ENCODE measurements around the gene AFG1L.
"Not testable (repeated sequence)": the region's sequence is repeated elsewhere in the genome, so short reads cannot be mapped to it uniquely, and the experiment has no call there.

AFG1L gene

GRCh38 chr6:108437821-108438220 is 143.0 kb downstream of the AFG1L start:
- 97% methylated on average over 1 of the region's 1 CpG for WGBS
- no peaks in the 10 kb centered on the region for H3K9me3 ChIP-seq (ENCODE audit: insufficient read depth, low read depth, low read length)
- no peak overlapping the region for H3K27ac ChIP-seq (ENCODE audit: low read depth, low read length)
- no peak overlapping the region for H3K4me3 ChIP-seq (ENCODE audit: low read length)
- H3K9ac ChIP-seq (ENCODE audit: low read depth, low read length): no peak overlapping the region
- no peaks in the 10 kb centered on the region for H3K4me1 ChIP-seq (ENCODE audit: insufficient read depth, low read length)
- H3K27me3 ChIP-seq (ENCODE audit: insufficient read depth, low read length): no peaks in the 10 kb centered on the region
- no peaks in the 10 kb centered on the region for H3K36me3 ChIP-seq (ENCODE audit: insufficient read depth, low read length)

- Histone ChIP-seq H3K4me1 (ENCODE audit: insufficient read depth, low read length) (no peaks in the 10 kb centered on the region), H3K4me3 (ENCODE audit: low read length) (no peak overlapping the region), H3K27me3 (ENCODE audit: insufficient read depth, low read length) (no peaks in the 10 kb centered on the region), H3K9me3 (ENCODE audit: insufficient read depth, low read depth, low read length) (no peaks in the 10 kb centered on the region), H3K27ac (ENCODE audit: low read depth, low read length) (no peak overlapping the region), H3K9ac (ENCODE audit: low read depth, low read length) (no peak overlapping the region), H3K36me3 (ENCODE audit: insufficient read depth, low read length) (no peaks in the 10 kb centered on the region)
- 87% methylated on average over 8 of the region's 8 CpGs for WGBS
Observed at GRCh38 chr6:108438918-108439317, 144.1 kb downstream of the AFG1L start.

- no peaks in the 10 kb centered on the region for H3K9me3 ChIP-seq (ENCODE audit: insufficient read depth, low read depth, low read length)
- H3K27me3 ChIP-seq (ENCODE audit: insufficient read depth, low read length): no peaks in the 10 kb centered on the region
- H3K27ac ChIP-seq (ENCODE audit: low read depth, low read length): no peak overlapping the region
- no peak overlapping the region for H3K9ac ChIP-seq (ENCODE audit: low read depth, low read length)
- no peaks in the 10 kb centered on the region for H3K4me1 ChIP-seq (ENCODE audit: insufficient read depth, low read length)
- no peaks in the 10 kb centered on the region for H3K36me3 ChIP-seq (ENCODE audit: insufficient read depth, low read length)
- H3K4me3 ChIP-seq (ENCODE audit: low read length): no peak overlapping the region
Observed at GRCh38 chr6:108441141-108441540, 146.3 kb downstream of the AFG1L start.

GRCh38 chr6:108442770-108443520 is 148.1 kb downstream of the AFG1L start:
- Histone ChIP-seq H3K4me3 (ENCODE audit: low read length) (no peak overlapping the region), H3K4me1 (ENCODE audit: insufficient read depth, low read length) (no peaks in the 10 kb centered on the region), H3K9me3 (ENCODE audit: insufficient read depth, low read depth, low read length) (no peaks in the 10 kb centered on the region), H3K9ac (ENCODE audit: low read depth, low read length) (no peak overlapping the region), H3K36me3 (ENCODE audit: insufficient read depth, low read length) (no peaks in the 10 kb centered on the region), H3K27ac (ENCODE audit: low read depth, low read length) (no peak overlapping the region), H3K27me3 (ENCODE audit: insufficient read depth, low read length) (no peaks in the 10 kb centered on the region)
- WGBS: 88% methylated on average over 2 of the region's 2 CpGs

GRCh38 chr6:108446629-108447150 is 151.8 kb downstream of the AFG1L start:
- H3K4me1 ChIP-seq (ENCODE audit: insufficient read depth, low read length): no peaks in the 10 kb centered on the region
- H3K36me3 ChIP-seq (ENCODE audit: insufficient read depth, low read length): no peaks in the 10 kb centered on the region
- H3K4me3 ChIP-seq (ENCODE audit: low read length): no peak overlapping the region
- WGBS: 93% methylated on average over 3 of the region's 3 CpGs
- no peaks in the 10 kb centered on the region for H3K27me3 ChIP-seq (ENCODE audit: insufficient read depth, low read length)
- no peak overlapping the region for H3K9ac ChIP-seq (ENCODE audit: low read depth, low read length)
- H3K27ac ChIP-seq (ENCODE audit: low read depth, low read length): no peak overlapping the region
- H3K9me3 ChIP-seq (ENCODE audit: insufficient read depth, low read depth, low read length): no peaks in the 10 kb centered on the region

- no peaks in the 10 kb centered on the region for H3K36me3 ChIP-seq (ENCODE audit: insufficient read depth, low read length)
Observed at GRCh38 chr6:108448481-108448880, 153.6 kb downstream of the AFG1L start.

GRCh38 chr6:108449717-108450116 is 154.9 kb downstream of the AFG1L start:
- H3K27me3 ChIP-seq (ENCODE audit: insufficient read depth, low read length); H3K36me3 ChIP-seq (ENCODE audit: insufficient read depth, low read length); H3K4me3 ChIP-seq (ENCODE audit: low read length); H3K9me3 ChIP-seq (ENCODE audit: insufficient read depth, low read depth, low read length); H3K9ac ChIP-seq (ENCODE audit: low read depth, low read length); H3K27ac ChIP-seq (ENCODE audit: low read depth, low read length): not testable (repeated sequence)
- 100% methylated on average over 1 of the region's 1 CpG for WGBS
- H3K4me1 ChIP-seq (ENCODE audit: insufficient read depth, low read length): peaks cover 23% of the 10 kb centered on the region

More at GRCh38 chr6:108448481-108448880, 153.6 kb downstream of the AFG1L start:
- H3K9ac ChIP-seq (ENCODE audit: low read depth, low read length): no peak overlapping the region
- H3K4me1 ChIP-seq (ENCODE audit: insufficient read depth, low read length): peaks cover 16% of the 10 kb centered on the region
- no peaks in the 10 kb centered on the region for H3K27me3 ChIP-seq (ENCODE audit: insufficient read depth, low read length)
- no CpG with 5 or more reads among the region's 1 CpG for WGBS
- no peak overlapping the region for H3K4me3 ChIP-seq (ENCODE audit: low read length)
- H3K27ac ChIP-seq (ENCODE audit: low read depth, low read length): no peak overlapping the region
- H3K9me3 ChIP-seq (ENCODE audit: insufficient read depth, low read depth, low read length): no peaks in the 10 kb centered on the region

GRCh38 chr6:108451816-108452215 is 157.0 kb downstream of the AFG1L start:
- Histone ChIP-seq H3K36me3 (ENCODE audit: insufficient read depth, low read length) (no peaks in the 10 kb centered on the region), H3K4me1 (ENCODE audit: insufficient read depth, low read length) (peaks cover 23% of the 10 kb centered on the region), H3K27ac (ENCODE audit: low read depth, low read length) (no peak overlapping the region), H3K4me3 (ENCODE audit: low read length) (no peak overlapping the region), H3K9me3 (ENCODE audit: insufficient read depth, low read depth, low read length) (no peaks in the 10 kb centered on the region), H3K9ac (ENCODE audit: low read depth, low read length) (no peak overlapping the region), H3K27me3 (ENCODE audit: insufficient read depth, low read length) (no peaks in the 10 kb centered on the region)
- 97% methylated on average over 8 of the region's 8 CpGs for WGBS

GRCh38 chr6:108452711-108453195 is 157.9 kb downstream of the AFG1L start:
- Histone ChIP-seq H3K4me3 (ENCODE audit: low read length) (no peak overlapping the region), H3K9me3 (ENCODE audit: insufficient read depth, low read depth, low read length) (no peaks in the 10 kb centered on the region), H3K36me3 (ENCODE audit: insufficient read depth, low read length) (no peaks in the 10 kb centered on the region), H3K4me1 (ENCODE audit: insufficient read depth, low read length) (peaks cover 23% of the 10 kb centered on the region), H3K9ac (ENCODE audit: low read depth, low read length) (0 out of 2 replicates have a peak overlapping the region, but pooled peaks have one; percentile 3), H3K27ac (ENCODE audit: low read depth, low read length) (peak overlapping the region; percentile 11; the same call in 1 of the 2 replicates), H3K27me3 (ENCODE audit: insufficient read depth, low read length) (no peaks in the 10 kb centered on the region)
- 75% methylated on average over 4 of the region's 4 CpGs for WGBS

GRCh38 chr6:108453601-108454185 is 158.8 kb downstream of the AFG1L start:
- Histone ChIP-seq H3K27ac (ENCODE audit: low read depth, low read length) (no peak overlapping the region; the same call in 1 of the 2 replicates), H3K27me3 (ENCODE audit: insufficient read depth, low read length) (no peaks in the 10 kb centered on the region), H3K9ac (ENCODE audit: low read depth, low read length) (no peak overlapping the region), H3K36me3 (ENCODE audit: insufficient read depth, low read length) (no peaks in the 10 kb centered on the region), H3K4me3 (ENCODE audit: low read length) (no peak overlapping the region), H3K9me3 (ENCODE audit: insufficient read depth, low read depth, low read length) (no peaks in the 10 kb centered on the region), H3K4me1 (ENCODE audit: insufficient read depth, low read length) (peaks cover 23% of the 10 kb centered on the region)
- 88% methylated on average over 3 of the region's 3 CpGs for WGBS

- WGBS: 95% methylated on average over 2 of the region's 2 CpGs
- Histone ChIP-seq H3K9ac (ENCODE audit: low read depth, low read length) (no peak overlapping the region), H3K9me3 (ENCODE audit: insufficient read depth, low read depth, low read length) (no peaks in the 10 kb centered on the region), H3K4me3 (ENCODE audit: low read length) (no peak overlapping the region), H3K4me1 (ENCODE audit: insufficient read depth, low read length) (peaks cover 23% of the 10 kb centered on the region), H3K27me3 (ENCODE audit: insufficient read depth, low read length) (no peaks in the 10 kb centered on the region), H3K36me3 (ENCODE audit: insufficient read depth, low read length) (no peaks in the 10 kb centered on the region), H3K27ac (ENCODE audit: low read depth, low read length) (no peak overlapping the region)
Observed at GRCh38 chr6:108454356-108454755, 159.5 kb downstream of the AFG1L start.
